OCI-LY1 (cell line): ENCODE data around the gene CTDSPL.

Source experiments
- H2AFZ ChIP-seq: fragments of 200-600 bp; sonication (generic), shearing (Covaris generic); 2 replicates; pipeline ENCODE4 v1.6.0; 2014; ENCODE audit warnings: antibody characterized with exemption, mild to moderate bottlenecking, low read length
- H3F3A ChIP-seq: fragments of 200-600 bp; sonication (generic), shearing (Covaris generic); 2 replicates; pipeline ENCODE4 v1.6.0; 2014; ENCODE audit warnings: mild to moderate bottlenecking, antibody characterized with exemption, low read length, moderate library complexity; ENCODE audit not compliant: insufficient read depth
- H3K27ac ChIP-seq: fragments of 200-600 bp; sonication (generic); 2 replicates; pipeline ENCODE4 v1.5.1; 2014; ENCODE audit warnings: low read length, mixed run types, mild to moderate bottlenecking, low read depth; ENCODE audit not compliant: poor library complexity, severe bottlenecking
- H3K27me3 ChIP-seq: fragments of 200-600 bp; sonication (generic); 2 replicates; pipeline ENCODE4 v1.6.0; 2014; ENCODE audit warnings: antibody characterized with exemption, mild to moderate bottlenecking, low read length, moderate library complexity; ENCODE audit not compliant: insufficient read depth
- H3K36me3 ChIP-seq: fragments of 200-600 bp; sonication (generic); 2 replicates; pipeline ENCODE4 v1.6.1; 2014; ENCODE audit warnings: mild to moderate bottlenecking, antibody characterized with exemption, low read length, moderate library complexity, mixed read lengths; ENCODE audit not compliant: insufficient read depth
- H3K4me1 ChIP-seq: fragments of 200-600 bp; sonication (generic); 2 replicates; pipeline ENCODE4 v1.5.1; 2014; ENCODE audit warnings: mild to moderate bottlenecking, low read length, moderate library complexity; ENCODE audit not compliant: insufficient read depth, severe bottlenecking
- H3K4me2 ChIP-seq: fragments of 200-600 bp; sonication (generic), shearing (Covaris generic); 2 replicates; pipeline ENCODE4 v1.6.1; 2014; ENCODE audit warnings: low read length
- H3K4me3 ChIP-seq: fragments of 200-600 bp; sonication (generic); 2 replicates; pipeline ENCODE4 v1.5.1; 2014; ENCODE audit warnings: low read length, low read depth, mild to moderate bottlenecking, mixed read lengths; ENCODE audit not compliant: poor library complexity, severe bottlenecking
- H3K79me2 ChIP-seq: fragments of 200-600 bp; shearing (Covaris generic); 2 replicates; pipeline ENCODE4 v1.6.1; 2016; ENCODE audit warnings: mixed run types, low read length, mixed read lengths; ENCODE audit not compliant: insufficient read depth
- H3K9ac ChIP-seq: fragments of 200-600 bp; sonication (generic), shearing (Covaris generic); 2 replicates; pipeline ENCODE4 v1.6.1; 2014; ENCODE audit warnings: mild to moderate bottlenecking, low read length, mixed read lengths
- H3K9me2 ChIP-seq: fragments of 200-600 bp; sonication (generic), shearing (Covaris generic); 2 replicates; pipeline ENCODE4 v1.6.1; 2014; ENCODE audit warnings: low read depth, mild to moderate bottlenecking, low read length, mixed read lengths
- H3K9me3 ChIP-seq: fragments of 200-600 bp; shearing (Covaris generic); 2 replicates; pipeline ENCODE4 v1.6.1; 2014; ENCODE audit warnings: low read length, mixed read lengths
- H4K20me1 ChIP-seq: fragments of 200-600 bp; sonication (generic), shearing (Covaris generic); 2 replicates; pipeline ENCODE4 v1.6.0; 2016; ENCODE audit warnings: mild to moderate bottlenecking, low read length; ENCODE audit not compliant: insufficient read depth
- EZH2 ChIP-seq: fragments of 200-600 bp; sonication (generic), shearing (Covaris generic); IDR thresholded peaks from 2 replicates; pipeline ENCODE4 v1.8.0; 2017; ENCODE audit warnings: borderline replicate concordance, mixed run types, mild to moderate bottlenecking, antibody characterized with exemption, low read length, moderate library complexity, mixed read lengths
- TF ChIP-seq, protein P1 (sequence below): fragments of 200-600 bp; sonication (generic), shearing (Covaris generic); IDR thresholded peaks from 2 replicates; pipeline ENCODE4 v1.5.1; 2017; ENCODE audit warnings: mild to moderate bottlenecking, antibody characterized with exemption, low read length, moderate library complexity, mixed read lengths

The CTDSPL gene

DNA sequence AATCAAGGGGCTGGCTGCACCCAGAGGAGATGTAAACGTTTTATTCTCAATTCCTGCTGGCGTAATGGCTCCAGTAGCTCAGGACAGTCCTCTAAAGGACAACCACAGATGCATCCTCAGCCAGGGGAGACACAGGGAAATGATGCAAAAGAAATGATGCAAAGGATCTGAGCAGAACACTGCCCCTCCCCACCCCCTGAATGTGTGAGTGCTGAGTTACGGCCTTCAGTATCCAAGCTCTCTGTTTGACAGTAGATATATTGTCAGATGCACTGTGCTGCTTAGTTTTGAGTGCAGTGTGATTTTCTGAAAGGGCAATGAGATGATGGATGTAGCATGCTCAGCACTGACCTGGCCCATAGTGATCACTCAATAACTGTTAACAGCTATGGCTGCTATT is 41.4 kb upstream of the CTDSPL start:
- no peaks in the 10 kb centered on the region for H3K9me3 ChIP-seq
- peaks cover 6% of the 10 kb centered on the region; the same call in 1 of the 2 replicates for H3K27me3 ChIP-seq
- H3K9ac ChIP-seq = no peak overlapping the region
- TF ChIP-seq, protein P1, sequence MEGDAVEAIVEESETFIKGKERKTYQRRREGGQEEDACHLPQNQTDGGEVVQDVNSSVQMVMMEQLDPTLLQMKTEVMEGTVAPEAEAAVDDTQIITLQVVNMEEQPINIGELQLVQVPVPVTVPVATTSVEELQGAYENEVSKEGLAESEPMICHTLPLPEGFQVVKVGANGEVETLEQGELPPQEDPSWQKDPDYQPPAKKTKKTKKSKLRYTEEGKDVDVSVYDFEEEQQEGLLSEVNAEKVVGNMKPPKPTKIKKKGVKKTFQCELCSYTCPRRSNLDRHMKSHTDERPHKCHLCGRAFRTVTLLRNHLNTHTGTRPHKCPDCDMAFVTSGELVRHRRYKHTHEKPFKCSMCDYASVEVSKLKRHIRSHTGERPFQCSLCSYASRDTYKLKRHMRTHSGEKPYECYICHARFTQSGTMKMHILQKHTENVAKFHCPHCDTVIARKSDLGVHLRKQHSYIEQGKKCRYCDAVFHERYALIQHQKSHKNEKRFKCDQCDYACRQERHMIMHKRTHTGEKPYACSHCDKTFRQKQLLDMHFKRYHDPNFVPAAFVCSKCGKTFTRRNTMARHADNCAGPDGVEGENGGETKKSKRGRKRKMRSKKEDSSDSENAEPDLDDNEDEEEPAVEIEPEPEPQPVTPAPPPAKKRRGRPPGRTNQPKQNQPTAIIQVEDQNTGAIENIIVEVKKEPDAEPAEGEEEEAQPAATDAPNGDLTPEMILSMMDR = no peak
- no peak for TF ChIP-seq EZH2
- no peak overlapping the region for H3K27ac ChIP-seq
- no peaks in the 10 kb centered on the region for H3K36me3 ChIP-seq
- H4K20me1 ChIP-seq = no peaks in the 10 kb centered on the region
- H3K9me2 ChIP-seq = no peaks in the 10 kb centered on the region
- H3F3A ChIP-seq = no peaks in the 10 kb centered on the region
- no peaks in the 10 kb centered on the region for H3K4me1 ChIP-seq
- H2AFZ ChIP-seq = no peak overlapping the region
- H3K4me3 ChIP-seq = no peak overlapping the region
- no peak overlapping the region for H3K4me2 ChIP-seq
- no peaks in the 10 kb centered on the region for H3K79me2 ChIP-seq

DNA sequence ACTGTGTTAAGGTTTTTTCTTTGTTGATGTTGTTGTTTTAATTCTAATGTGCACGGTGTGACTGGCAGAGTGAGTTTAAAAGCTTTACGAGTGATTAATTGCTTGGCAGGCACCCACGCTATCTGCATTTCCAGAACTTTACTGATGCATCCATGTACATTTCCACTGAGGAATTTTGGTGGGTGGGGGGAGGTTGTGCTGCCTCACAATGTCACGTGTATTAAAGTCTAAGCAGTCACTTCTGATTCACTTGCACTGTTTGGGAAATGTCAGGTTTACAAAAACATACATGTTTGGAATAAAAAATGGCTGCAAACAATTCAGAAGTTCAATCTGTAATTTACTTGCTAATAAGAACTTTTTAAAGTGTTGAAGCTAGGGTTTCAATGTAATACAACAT is 38.5 kb upstream of the CTDSPL start:
- no peak overlapping the region for H3K9ac ChIP-seq
- TF ChIP-seq, protein P1 = no peak
- no peak for TF ChIP-seq EZH2
- no peaks in the 10 kb centered on the region for H3K36me3 ChIP-seq
- H3K4me2 ChIP-seq = no peak overlapping the region
- peaks cover 6% of the 10 kb centered on the region; the same call in 1 of the 2 replicates for H3K27me3 ChIP-seq
- no peaks in the 10 kb centered on the region for H4K20me1 ChIP-seq
- no peak overlapping the region for H2AFZ ChIP-seq
- no peak overlapping the region for H3K4me3 ChIP-seq
- no peaks in the 10 kb centered on the region for H3K9me2 ChIP-seq
- H3K9me3 ChIP-seq = no peaks in the 10 kb centered on the region
- H3K79me2 ChIP-seq = no peaks in the 10 kb centered on the region
- no peaks in the 10 kb centered on the region for H3F3A ChIP-seq
- no peak overlapping the region for H3K27ac ChIP-seq
- H3K4me1 ChIP-seq = no peaks in the 10 kb centered on the region

DNA sequence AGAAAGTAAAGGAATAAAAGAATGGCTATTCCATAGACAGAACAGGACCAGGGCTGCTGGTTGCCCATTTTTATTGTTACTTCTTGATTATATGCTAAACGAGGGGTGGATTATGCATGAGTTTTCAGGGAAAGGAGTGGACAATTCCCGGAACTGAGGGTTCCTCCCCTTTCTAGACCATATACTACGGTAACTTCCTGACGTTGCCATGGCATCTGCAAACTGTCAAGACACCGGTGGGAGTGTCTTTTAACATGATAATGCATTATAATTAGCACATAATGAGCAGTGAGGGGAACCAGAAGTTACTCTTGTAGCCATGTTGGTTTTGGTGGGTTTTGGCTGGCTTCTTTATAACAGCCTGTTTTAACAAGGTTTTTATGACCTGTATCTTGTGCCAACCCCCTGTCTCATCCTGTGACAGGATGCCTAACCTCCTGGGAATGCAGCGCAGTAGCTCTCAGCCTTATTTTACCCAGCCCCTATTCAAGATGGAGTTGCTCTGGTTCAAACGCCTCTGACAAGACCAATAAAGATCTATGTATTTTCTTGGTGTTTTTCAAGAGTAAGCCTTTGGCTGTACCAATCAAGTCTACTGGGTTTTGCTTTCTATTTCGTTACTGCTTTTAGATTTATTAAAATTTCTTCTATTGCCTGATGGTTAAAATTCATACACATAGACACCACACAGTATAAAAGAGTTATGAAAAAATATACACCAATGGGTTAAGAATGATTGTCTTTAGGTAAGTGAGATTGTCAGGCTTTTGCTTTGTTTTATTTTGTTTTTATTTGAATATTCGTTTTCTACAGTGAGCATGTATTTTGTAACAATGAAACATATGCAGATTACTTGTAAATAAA is 37.4 kb upstream of the CTDSPL start:
- Histone ChIP-seq H3F3A (no peaks in the 10 kb centered on the region), H3K36me3 (no peaks in the 10 kb centered on the region), H3K27ac (no peak overlapping the region), H3K9ac (no peak overlapping the region), H3K9me2 (no peaks in the 10 kb centered on the region), H3K4me1 (no peaks in the 10 kb centered on the region), H3K9me3 (no peaks in the 10 kb centered on the region), H3K4me2 (no peak overlapping the region), H4K20me1 (no peaks in the 10 kb centered on the region), H3K79me2 (no peaks in the 10 kb centered on the region), H3K27me3 (peaks cover 5% of the 10 kb centered on the region; the same call in 1 of the 2 replicates), H2AFZ (no peak overlapping the region), H3K4me3 (no peak overlapping the region)
- TF ChIP-seq EZH2 = no peak
- TF ChIP-seq, protein P1 = no peak
